Mucosa of stomach (tissue), 1 donor: ENCODE results near the gene GRAMD1B.
"Not testable (repeated sequence)": the region's sequence is repeated elsewhere in the genome, so short reads cannot be mapped to it uniquely, and the experiment has no call there.

Experiments used
- H3K27me3 ChIP-seq: one replicate; pipeline ENCODE4 v1.7.0; 2013; ENCODE audit warnings: mild to moderate bottlenecking, low read length; ENCODE audit not compliant: control insufficient read depth, insufficient read depth
- H3K36me3 ChIP-seq: one replicate; pipeline ENCODE4 v1.7.0; 2013; ENCODE audit warnings: low read length; ENCODE audit not compliant: control insufficient read depth, insufficient read depth
- H3K4me1 ChIP-seq: one replicate; pipeline ENCODE4 v1.7.0; 2013; ENCODE audit warnings: mild to moderate bottlenecking, low read length; ENCODE audit not compliant: control insufficient read depth, insufficient read depth
- H3K4me3 ChIP-seq: one replicate; pipeline ENCODE4 v1.7.0; 2013; ENCODE audit warnings: low read length
- H3K9ac ChIP-seq: one replicate; pipeline ENCODE4 v1.7.0; 2013; ENCODE audit warnings: mild to moderate bottlenecking, low read length, moderate library complexity
- H3K9me3 ChIP-seq: one replicate; pipeline ENCODE4 v1.7.0; 2013; ENCODE audit warnings: mild to moderate bottlenecking, low read length, moderate library complexity; ENCODE audit not compliant: control insufficient read depth
- donor health status: Pancreatic carcinoma.

GRAMD1B gene

GRCh38 chr11:123561431-123561800, 131.3 kb downstream of the GRAMD1B start:
- peaks cover 7% of the 10 kb centered on the region for H3K4me1 ChIP-seq
- no peak overlapping the region for H3K9ac ChIP-seq
- peaks cover 9% of the 10 kb centered on the region for H3K27me3 ChIP-seq
- H3K4me3 ChIP-seq = no peak overlapping the region
- H3K9me3 ChIP-seq = no peaks in the 10 kb centered on the region
- H3K36me3 ChIP-seq = no peaks in the 10 kb centered on the region

- H3K36me3 ChIP-seq = no peaks in the 10 kb centered on the region
- H3K9me3 ChIP-seq = no peaks in the 10 kb centered on the region
- H3K27me3 ChIP-seq = peaks cover 9% of the 10 kb centered on the region
- no peak overlapping the region for H3K9ac ChIP-seq
- no peak overlapping the region for H3K4me3 ChIP-seq
- H3K4me1 ChIP-seq = peaks cover 7% of the 10 kb centered on the region
Measured at GRCh38 chr11:123562158-123562557, 132.1 kb downstream of the GRAMD1B start.

- no peak overlapping the region for H3K9ac ChIP-seq
- no peaks in the 10 kb centered on the region for H3K36me3 ChIP-seq
- no peaks in the 10 kb centered on the region for H3K9me3 ChIP-seq
- no peak overlapping the region for H3K4me3 ChIP-seq
- H3K4me1 ChIP-seq = peaks cover 7% of the 10 kb centered on the region
- peaks cover 9% of the 10 kb centered on the region for H3K27me3 ChIP-seq
Measured at GRCh38 chr11:123562829-123563228, 132.8 kb downstream of the GRAMD1B start.

DNA sequence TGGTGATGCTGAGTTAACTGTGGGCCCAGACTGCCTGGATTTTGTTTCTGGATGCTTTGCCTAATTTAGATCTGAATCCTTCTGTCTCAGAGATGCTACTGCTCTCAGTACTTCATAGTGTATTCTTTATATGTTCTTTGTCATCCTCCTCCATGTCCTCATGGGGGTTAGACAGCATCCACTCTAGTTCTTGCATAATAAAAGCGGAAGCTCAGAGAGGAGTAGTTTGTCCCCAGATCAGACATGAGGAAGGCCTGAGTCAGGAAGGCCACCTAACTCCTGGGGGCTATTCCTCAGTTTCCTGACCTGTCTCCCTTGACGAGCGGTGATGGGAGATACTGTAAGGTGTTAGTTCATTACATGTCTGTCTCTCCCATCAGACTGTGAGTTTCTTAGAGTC, 134.2 kb downstream of the GRAMD1B start:
- Histone ChIP-seq H3K9me3 (no peaks in the 10 kb centered on the region), H3K9ac (no peak overlapping the region), H3K36me3 (no peaks in the 10 kb centered on the region), H3K27me3 (peaks cover 9% of the 10 kb centered on the region), H3K4me1 (peaks cover 7% of the 10 kb centered on the region), H3K4me3 (no peak overlapping the region)

DNA sequence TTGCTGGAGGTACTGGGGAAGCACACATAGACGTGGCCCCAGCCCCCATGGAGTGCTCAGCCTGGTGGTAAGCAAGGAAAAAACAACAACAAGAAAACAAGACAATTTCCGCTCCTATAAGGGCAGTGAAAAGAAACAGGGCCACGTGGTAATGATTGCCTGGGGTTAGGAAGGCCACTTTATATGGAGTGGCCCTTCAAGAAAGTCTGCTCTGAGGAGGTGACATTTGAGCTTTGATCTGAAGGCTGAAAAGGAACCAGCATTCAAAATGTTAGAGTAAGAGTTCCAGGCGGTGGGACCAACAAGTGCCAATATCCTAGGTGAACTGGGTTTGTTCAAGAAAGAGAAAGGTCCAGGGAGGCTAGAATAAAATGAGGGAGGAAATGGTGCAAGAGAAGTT, 136.8 kb downstream of the GRAMD1B start:
- Histone ChIP-seq H3K27me3 (no peaks in the 10 kb centered on the region), H3K9ac (no peak overlapping the region), H3K4me3 (no peak overlapping the region), H3K4me1 (no peaks in the 10 kb centered on the region), H3K36me3 (no peaks in the 10 kb centered on the region), H3K9me3 (no peaks in the 10 kb centered on the region)

DNA sequence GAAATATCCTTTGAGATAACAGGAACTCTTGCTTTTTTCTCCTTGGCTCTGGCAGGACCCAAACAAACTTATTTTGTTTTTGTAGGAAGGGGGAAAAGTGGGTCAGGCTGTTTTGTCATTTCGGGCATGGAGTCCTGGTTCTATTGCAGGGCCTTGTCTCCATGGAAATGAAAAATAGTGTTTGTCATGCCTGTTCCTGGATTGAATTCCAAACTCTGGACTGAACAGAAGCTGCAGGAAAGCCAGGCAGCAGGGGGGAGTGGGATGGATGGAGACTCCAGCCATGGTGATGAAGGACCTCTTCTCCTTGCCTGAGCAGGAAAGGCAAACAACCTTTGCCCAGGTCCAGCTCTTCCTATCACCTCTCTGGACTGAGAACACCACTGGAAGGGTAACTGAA, 137.4 kb downstream of the GRAMD1B start:
- no peaks in the 10 kb centered on the region for H3K36me3 ChIP-seq
- no peaks in the 10 kb centered on the region for H3K27me3 ChIP-seq
- H3K9ac ChIP-seq = no peak overlapping the region
- no peaks in the 10 kb centered on the region for H3K9me3 ChIP-seq
- H3K4me3 ChIP-seq = no peak overlapping the region
- H3K4me1 ChIP-seq = no peaks in the 10 kb centered on the region

DNA sequence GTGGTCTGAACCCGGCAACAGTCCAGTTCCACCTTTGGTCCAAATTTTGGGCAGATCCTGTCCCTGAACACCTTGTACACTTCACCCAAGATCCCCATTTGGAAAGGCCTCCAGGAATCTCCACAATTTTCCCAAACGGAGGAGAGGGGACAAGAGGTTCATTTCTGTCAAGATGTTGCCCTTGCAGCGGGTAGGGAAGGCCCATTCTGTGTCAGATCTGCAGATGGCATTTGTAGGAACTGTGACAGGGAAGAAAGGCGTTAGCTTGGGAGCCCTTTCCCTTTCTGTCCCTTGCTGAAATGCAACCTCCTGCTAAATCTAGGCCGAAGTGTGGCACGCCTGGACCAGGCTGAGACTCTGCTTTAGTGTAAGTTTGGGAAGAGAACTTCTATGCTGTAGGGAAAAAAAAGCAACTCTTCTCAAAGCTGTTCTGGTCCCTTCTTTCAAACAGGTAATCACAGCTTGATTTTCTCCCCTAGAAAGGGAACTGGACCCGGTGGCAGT, 138.3 kb downstream of the GRAMD1B start:
- Histone ChIP-seq H3K27me3 (no peaks in the 10 kb centered on the region), H3K9me3 (no peaks in the 10 kb centered on the region), H3K9ac (no peak overlapping the region), H3K36me3 (no peaks in the 10 kb centered on the region), H3K4me3 (no peak overlapping the region), H3K4me1 (no peaks in the 10 kb centered on the region)

GRCh38 chr11:123569393-123569792, 139.3 kb downstream of the GRAMD1B start:
- Histone ChIP-seq H3K27me3 (no peaks in the 10 kb centered on the region), H3K36me3 (no peaks in the 10 kb centered on the region), H3K9ac (no peak overlapping the region), H3K4me1 (no peaks in the 10 kb centered on the region), H3K9me3 (no peaks in the 10 kb centered on the region), H3K4me3 (no peak overlapping the region)

DNA sequence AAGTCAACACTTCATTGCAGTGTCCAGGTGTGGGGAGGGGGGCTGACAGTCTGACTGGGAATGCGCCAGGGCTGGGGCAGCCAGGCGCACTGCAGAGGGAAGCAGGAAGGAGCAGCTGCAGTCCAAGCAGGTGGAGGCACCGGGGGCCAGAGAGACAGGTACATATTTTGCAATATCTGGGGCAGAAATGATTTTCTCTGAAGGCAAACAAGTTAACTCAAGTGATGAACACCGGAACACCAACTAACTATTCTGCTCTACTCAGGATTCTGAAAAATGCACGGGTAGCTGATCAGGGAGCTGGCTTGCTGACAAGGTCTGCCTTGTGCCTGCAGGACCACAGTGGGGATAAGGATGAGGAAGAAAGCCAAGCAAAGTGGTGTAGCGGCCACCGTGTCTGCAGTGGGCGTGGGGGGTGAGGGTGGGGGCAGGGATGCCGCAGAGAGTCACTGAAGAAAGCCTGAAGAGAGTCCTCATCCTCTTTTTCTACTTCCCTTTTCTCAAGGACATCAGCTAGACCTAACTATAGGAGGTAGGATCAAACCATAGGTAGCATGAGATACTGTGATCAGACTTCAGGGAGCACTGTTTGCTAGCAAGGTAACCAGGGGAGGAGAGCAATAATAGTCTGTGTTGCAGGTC, 141.0 kb downstream of the GRAMD1B start:
- Histone ChIP-seq H3K27me3 (no peaks in the 10 kb centered on the region), H3K36me3 (no peaks in the 10 kb centered on the region), H3K4me1 (no peaks in the 10 kb centered on the region), H3K9me3 (no peaks in the 10 kb centered on the region), H3K9ac (no peak overlapping the region), H3K4me3 (no peak overlapping the region)

DNA sequence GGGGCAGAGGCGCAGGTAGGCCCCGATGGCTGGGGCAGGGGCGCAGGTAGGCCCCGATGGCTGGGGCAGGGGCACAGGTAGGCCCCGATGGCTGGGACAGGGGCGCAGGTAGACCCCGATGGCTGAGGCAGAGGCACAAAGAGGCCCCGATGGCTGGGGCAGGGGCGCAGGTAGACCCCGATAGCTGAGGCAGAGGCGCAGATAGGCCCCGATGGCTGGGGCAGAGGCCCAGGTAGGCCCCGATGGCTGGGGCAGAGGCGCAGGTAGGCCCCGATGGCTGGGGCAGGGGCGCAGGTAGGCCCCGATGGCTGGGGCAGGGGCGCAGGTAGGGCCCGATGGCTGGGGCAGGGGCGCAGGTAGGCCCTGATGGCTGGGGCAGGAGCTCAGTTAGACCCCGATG, 142.7 kb downstream of the GRAMD1B start:
- H3K4me3 ChIP-seq, H3K9ac ChIP-seq, H3K27me3 ChIP-seq, H3K9me3 ChIP-seq, H3K36me3 ChIP-seq, H3K4me1 ChIP-seq: not testable (repeated sequence)

DNA sequence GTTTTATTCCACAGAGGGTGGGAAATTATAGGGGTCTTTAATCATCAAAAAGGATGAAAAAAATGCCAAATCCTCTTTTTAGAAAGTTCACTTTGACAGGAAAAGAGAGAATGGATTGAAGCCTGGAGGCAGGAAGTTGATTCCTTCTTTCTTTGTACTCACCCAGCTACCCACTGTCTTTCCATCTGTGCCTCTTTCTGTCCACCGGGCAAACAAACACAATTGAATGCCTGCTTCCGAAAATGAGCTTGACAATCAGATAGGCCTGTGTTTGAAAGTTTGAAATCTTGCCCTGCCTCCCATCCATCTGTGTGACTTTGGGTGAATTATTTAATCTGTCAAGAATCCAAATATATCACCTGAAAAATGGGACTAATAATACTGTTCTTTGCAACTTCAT, 143.2 kb downstream of the GRAMD1B start:
- H3K4me3 ChIP-seq = no peak overlapping the region
- H3K27me3 ChIP-seq = peaks cover 5% of the 10 kb centered on the region
- no peaks in the 10 kb centered on the region for H3K9me3 ChIP-seq
- no peaks in the 10 kb centered on the region for H3K36me3 ChIP-seq
- peaks cover 4% of the 10 kb centered on the region for H3K4me1 ChIP-seq
- H3K9ac ChIP-seq = no peak overlapping the region

DNA sequence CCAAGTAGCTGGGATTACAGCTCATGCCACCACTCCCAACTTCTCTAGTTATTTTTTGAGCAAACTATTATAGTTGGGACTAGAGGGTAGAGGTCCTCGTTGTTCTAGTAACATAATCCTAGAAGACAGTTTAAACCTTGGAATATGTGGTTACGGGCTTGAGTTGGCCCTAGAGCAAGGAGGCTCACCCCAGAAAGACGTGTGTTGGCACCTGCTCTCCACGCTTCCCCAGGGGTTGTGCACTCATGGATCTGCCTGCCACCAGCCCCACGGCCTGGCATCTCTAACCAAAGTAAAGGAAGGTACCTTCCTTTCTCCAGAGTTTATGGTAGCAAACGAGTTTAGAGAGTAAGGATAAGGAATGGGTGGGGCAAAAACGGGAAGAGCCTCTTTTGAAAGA, 145.4 kb downstream of the GRAMD1B start:
- Histone ChIP-seq H3K36me3 (no peaks in the 10 kb centered on the region), H3K9me3 (no peaks in the 10 kb centered on the region), H3K4me3 (no peak overlapping the region), H3K9ac (no peak overlapping the region), H3K27me3 (peaks cover 5% of the 10 kb centered on the region), H3K4me1 (peaks cover 15% of the 10 kb centered on the region)

GRCh38 chr11:123576082-123576481, 146.0 kb downstream of the GRAMD1B start:
- H3K36me3 ChIP-seq = no peaks in the 10 kb centered on the region
- H3K27me3 ChIP-seq = peaks cover 5% of the 10 kb centered on the region
- H3K9ac ChIP-seq = no peak overlapping the region
- H3K4me1 ChIP-seq = peaks cover 22% of the 10 kb centered on the region
- no peak overlapping the region for H3K4me3 ChIP-seq
- no peaks in the 10 kb centered on the region for H3K9me3 ChIP-seq
